ENCODE measurements around the gene ARHGAP44.

DNA sequence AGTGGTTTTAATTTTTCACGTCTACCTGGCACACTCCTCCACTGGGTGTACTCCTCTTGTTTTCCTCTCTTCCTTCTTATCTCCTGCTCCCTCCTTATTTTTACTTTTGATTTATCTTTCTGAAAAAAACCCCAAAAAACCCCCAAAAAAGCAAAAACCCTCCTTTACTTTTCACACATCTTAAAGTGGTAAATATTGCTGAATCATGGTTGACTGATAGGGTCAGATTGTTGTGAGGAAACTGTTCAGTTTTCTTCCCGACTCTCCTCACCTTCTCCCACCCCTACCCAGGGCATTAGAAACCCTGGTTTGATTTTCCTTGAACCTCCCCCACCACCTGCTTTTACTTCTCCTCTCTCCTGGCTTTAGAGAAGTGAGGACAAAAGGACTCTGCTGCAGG is 25.4 kb downstream of the ARHGAP44 start:
- TF ChIP-seq CTCF (IDR thresholded peaks at IDR 0.05; ENCODE audit: poor library complexity), result no peak
- TF ChIP-seq EZH2 (IDR thresholded peaks at IDR 0.05; ENCODE audit: borderline replicate concordance), result no peak
- no peak for TF ChIP-seq EZH2phosphoT487 (IDR thresholded peaks at IDR 0.05; ENCODE audit: low read depth, severe bottlenecking, unreplicated experiment)
